NCI-H1417 (cell line): ENCODE measurements around the gene SIGLEC9.
A peak's percentile ranks its signal among the peaks of the same experiment; 100 is the strongest.
"Not testable (repeated sequence)": the region's sequence is repeated elsewhere in the genome, so short reads cannot be mapped to it uniquely, and the experiment has no call there.

Source experiments
- DNase-seq, 3 experiments: peaks; one replicate each; lab custom pipeline; 2025; lab: John Stamatoyannopoulos, UW

Gene SIGLEC9

DNA sequence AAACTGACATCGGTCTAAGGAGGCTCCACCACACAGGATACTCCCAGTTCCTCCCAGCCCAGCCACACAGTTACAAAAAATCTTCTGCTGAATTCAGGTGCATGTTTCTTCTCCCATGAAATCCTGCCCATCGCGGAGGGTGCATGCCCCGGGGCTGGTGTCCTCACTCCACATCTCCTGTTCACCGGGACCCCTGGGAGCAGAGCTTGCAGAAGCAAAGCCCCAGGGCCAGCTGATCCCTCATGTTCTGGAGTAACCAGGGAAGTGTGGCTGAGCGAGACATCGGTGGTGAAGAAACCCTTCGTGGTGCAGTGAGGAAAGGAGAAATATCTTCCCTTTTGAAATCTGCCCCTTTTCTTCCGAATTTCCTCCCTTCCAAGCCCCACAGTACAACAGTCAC lies 904 bp upstream of the SIGLEC9 start:
- DNase-seq = no peak

DNA sequence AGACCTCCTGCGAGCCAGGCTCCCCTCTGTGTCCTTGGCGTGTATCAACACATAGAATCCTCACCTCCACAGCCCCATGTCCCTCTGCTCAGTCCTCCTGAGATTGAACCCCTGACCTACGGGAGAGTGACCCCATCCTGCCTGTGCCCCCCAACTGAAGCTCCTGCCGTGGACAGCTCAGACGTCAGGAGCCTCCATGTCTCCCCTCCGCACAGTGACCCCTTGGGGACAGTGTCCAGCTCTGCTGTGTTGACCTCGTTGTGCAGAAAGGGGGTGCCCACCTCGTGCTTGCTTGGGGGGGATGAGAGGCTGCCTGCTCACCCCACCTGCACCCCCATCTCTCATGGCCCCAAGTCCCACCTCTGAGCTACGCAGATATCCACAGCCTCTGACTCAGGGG lies 490 bp upstream of the SIGLEC9 start:
- no peak for DNase-seq

DNA sequence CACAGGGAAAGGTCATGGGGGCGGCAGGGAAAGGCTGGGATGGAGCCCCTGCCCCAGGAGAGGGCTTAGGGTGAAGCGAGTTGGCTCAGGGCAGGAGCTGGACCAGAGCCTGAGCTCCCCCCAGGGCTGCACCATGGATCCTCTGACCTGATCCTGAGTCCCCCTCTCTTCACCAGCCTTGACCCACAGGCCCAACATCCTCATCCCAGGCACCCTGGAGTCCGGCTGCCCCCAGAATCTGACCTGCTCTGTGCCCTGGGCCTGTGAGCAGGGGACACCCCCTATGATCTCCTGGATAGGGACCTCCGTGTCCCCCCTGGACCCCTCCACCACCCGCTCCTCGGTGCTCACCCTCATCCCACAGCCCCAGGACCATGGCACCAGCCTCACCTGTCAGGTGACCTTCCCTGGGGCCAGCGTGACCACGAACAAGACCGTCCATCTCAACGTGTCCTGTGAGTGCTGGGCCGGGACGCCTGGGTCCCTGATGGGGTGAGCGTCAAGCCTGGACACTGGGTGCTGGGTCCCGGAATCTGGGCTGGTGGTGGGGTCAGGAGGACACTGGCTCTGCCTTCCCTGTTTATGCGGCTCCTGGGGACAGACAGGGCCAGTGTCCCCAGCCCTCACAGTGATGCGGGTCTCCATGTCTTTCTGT lies 842 bp downstream of the SIGLEC9 start:
- no peak for DNase-seq

DNA sequence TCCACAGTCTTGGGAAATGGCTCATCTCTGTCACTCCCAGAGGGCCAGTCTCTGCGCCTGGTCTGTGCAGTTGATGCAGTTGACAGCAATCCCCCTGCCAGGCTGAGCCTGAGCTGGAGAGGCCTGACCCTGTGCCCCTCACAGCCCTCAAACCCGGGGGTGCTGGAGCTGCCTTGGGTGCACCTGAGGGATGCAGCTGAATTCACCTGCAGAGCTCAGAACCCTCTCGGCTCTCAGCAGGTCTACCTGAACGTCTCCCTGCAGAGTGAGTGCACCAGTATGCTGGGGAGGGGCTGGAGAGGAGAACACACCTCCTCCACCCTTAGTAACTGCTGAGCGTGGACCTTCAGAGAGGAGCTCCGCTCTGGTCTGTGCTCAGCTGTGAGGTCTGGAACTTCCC lies 2.3 kb downstream of the SIGLEC9 start:
- DNase-seq = no peak

DNA sequence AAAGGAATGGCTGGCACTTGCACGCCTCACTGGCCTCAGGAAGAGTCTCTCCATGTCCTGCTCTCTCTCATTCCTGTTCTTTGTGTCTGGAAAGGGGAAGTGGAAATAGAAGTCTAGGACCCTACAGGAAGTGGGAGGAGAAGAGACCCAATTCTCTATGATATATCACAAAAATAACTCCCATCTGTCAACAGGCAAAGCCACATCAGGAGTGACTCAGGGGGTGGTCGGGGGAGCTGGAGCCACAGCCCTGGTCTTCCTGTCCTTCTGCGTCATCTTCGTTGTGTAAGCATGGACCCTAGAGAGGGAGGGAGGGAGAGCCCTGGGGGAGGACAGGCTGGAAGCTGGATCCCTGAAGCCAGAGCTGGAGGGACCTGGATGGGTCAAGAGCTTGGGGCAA lies 3.0 kb downstream of the SIGLEC9 start:
- no peak for DNase-seq

DNA sequence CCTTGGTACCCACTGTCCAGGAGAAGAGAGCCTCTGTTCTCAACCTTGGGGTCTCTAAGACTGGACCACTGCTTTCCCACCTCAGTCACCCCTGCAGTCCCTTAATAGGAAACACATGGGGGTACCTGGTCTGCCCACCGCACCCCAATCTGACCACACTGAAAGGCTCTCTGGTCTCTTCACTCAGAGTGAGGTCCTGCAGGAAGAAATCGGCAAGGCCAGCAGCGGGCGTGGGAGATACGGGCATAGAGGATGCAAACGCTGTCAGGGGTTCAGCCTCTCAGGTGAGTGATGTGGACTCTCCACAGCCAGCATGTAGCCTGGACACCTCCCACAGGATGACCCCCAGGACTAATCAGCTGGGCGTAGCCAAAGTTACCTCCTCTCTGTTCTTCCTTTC lies 3.5 kb downstream of the SIGLEC9 start:
- DNase-seq = no peak

DNA sequence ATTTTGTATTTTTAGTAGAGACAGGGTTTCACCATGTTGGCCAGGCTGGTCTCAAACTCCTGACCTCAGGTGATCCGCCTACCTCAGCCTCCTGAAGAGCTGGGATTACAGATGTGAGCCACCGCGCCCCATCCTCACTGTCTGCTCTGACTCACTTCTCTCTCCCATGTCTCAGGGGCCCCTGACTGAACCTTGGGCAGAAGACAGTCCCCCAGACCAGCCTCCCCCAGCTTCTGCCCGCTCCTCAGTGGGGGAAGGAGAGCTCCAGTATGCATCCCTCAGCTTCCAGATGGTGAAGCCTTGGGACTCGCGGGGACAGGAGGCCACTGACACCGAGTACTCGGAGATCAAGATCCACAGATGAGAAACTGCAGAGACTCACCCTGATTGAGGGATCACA lies 5.0 kb downstream of the SIGLEC9 start:
- no peak for DNase-seq

DNA sequence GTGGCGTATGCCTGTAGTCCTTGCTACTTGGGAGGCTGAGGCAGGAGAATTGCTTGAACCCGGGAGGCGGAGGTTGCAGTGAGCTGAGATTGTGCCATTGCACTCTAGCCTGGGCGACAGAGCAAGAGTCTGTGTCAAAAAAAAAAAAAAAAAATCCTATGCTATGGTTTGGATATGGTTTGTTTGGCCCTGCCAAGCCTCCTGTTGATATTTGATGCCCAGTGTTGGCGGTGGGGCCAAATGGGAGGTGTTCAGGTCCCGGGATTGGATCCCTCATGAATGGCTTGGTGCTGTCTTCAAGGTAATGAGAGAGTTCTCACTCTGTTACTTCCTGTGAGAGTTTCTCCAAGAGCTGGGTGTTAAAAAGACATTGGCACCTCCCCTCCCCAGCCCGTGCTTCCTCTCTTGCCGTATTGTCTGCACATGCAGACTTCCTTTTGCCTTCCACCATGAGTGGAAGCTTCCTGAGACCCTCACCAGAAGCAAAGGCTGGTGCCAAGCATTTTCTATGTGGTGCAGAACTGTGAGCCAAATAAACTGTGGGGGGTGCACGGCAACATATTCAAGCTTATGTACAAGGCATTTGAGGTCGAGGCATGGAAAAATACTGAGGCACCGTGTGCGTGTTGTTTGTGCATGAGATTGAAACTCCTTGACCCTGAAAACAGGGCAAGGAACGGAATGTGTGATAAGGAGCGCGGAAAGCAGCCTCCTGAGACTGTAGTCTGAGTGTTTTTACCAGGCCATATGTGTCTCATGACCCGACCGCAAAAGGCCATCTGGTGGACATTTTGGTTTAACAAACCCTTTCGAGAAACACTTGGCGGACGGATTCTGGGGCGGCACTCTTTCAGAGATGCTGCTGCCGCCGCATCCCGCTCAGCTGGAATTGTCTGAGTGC lies 7.3 kb downstream of the SIGLEC9 start:
- DNase-seq = peak; percentile 24 to 79 (median 44)

DNA sequence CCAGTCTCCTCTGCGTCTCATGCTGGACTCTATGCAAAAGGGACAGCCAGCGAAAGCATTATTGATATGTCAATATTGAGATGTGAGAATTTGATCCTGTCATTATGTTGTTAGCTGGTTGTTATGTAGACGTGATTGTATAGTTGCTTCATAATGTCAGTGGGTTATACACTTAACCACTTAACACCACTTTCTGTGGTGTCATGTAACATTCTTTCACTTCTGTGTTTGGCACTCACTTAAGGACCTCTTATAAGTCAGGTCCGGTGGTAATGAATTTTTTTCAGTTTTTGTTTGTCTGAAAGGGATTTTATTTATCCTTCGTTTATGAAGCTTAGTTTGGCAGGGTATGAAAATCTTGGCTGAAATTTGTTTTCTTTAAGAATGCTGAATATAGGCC lies 10.3 kb downstream of the SIGLEC9 start:
- peak in 1 of 3 experiments; percentile 12 for DNase-seq

DNA sequence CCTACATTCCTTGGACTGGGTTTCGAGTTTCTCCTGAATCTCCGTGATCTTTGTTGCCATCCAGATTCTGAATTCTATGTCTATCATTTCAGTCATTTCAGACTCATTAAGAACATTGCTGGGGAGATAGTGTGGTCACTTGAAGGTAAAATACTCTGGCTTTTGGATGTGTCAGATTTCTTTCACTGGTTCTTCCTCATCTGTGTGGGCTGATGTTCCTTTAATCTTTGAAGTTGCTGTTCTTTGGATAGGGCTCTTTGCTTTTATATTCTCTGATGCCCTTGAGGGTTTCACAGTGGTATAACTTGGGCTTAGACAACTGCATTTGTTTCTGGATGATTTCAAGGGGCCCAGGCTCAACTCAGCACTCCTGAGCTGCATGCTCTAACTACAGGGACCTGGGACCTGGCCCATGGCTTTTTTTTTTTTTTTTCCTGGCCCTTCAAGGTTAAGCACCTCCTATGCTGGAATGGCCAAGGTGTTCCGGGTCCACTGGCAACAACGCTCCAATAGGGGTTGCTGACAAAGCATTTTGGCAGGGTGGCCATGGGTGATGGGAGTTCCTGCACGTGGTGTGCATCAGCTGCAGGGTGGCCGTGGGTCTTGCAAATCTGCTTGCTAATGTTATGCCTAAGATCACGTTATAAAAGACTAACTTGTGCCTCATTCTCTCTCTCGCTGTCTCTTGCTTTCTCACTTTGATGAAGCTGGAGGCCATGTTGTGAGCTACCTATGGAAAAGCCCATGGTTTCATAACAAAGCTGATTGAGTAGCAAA lies 11.5 kb downstream of the SIGLEC9 start:
- no peak for DNase-seq

DNA sequence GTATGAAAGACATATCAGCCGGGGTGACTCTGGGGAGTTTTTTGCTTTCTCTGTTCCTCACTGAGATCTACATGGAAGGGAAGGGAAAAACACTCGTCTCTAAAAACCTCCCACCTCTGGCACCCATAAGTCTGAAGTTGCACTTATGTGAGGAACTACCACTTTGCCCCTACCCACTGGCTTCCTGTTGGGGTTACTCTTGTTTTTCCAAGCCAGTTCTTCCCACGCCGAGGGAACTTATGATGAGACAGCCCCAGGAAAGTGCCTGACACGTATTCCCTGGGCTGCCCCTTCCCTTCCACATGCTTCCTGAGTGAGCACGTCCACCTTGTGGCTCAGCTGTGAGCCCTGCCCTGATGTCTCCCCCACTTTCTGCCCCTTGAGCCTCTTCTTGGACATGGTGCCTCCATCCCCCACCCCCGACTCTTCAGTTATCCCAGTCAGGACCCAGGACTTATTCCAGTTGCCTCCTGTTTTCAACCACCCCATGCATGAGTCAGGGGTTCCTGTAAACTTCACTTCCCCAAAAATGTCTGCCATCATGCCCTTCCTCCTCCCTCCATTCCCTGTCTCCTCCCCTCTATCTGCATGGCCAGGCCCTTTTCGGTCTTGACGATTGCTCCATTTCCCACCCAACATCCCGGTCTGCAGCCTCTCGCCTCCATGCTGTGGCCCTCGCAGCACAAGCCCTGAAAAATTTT lies 12.3 kb downstream of the SIGLEC9 start:
- DNase-seq = no peak

DNA sequence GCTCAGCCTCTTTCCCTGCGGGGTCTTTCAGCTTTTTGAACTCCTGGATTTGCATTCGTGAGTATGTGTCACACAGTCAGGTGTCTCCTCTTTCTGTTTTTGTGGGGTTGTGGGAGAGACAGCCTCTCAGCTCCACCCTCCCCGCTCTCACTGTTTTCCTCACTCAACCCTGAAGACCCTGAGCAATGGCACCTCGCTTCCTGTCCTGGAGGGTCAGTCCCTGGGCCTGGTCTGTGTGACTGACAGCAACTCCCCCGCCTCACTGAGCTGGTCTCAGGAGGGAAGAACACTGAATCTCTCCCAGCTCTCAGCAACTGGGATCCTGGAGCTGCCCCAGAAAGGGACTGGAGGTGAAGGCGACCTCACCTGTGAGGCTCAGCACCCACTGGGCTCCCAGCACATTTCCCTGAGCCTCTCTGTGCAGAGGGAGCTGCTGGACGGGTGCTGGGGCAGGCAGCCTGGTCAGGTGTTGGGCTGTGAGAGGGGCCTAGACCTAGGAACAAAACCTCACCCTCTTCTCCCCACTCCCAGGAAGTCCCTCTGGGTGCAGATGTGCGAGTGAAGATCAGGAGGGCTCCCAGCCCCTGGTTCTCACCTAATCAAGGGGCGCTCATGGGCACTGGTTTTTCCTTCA lies 13.2 kb downstream of the SIGLEC9 start:
- no peak for DNase-seq

DNA sequence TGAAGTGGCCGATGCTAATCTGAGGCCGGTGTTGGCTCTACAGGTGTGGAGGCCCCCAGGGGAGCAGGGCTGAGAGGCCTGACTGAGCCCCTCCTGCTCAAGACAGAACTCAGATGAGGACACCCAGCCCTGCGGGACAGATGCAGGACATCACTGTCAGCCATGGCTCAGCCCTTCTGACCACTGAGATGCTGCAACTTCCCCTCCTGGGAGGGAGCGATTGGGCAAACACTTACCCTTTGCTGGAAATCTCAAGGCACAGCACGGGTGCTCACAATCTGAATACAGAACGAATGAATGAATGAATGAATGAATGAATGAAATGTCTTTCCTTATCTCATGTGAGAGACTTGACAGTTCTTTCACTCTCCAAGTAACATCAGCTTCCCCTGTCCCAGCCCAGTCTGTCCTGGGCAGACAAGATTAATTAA lies 13.9 kb downstream of the SIGLEC9 start:
- peak in 1 of 3 experiments; percentile 32 for DNase-seq

DNA sequence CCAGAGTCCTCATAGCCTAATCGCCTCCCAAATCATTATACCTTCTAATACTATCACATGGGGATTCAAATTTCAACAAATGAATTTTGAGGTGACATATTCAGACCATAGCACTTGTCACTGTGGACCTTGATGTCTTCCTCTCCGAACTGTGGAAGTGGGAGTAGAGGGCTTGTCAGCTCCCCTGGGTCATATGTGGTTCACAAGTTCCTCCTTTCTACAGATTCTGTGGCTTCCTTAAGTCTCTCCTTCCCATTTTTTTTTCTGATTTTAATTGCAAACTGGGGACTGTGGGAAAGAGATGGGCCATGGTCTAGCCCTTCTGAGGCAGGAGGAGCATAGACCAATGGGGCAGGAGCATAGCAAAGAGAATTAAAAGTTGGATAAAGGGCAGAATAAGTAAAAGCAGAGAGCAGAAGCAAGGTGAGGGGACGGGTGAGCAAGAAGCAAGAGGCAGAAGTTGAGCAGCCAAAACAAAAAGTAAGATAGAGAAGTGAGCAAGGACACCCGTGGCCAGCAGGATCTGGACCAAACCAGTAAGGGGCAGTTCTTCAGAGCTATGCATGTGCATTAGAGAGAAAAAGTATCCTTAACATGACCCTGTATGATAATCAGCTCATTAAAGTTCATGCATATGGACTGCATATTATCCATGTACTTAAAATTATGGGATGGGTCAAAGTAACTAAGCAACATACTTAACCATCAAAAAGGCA lies 14.8 kb downstream of the SIGLEC9 start:
- no peak for DNase-seq

DNA sequence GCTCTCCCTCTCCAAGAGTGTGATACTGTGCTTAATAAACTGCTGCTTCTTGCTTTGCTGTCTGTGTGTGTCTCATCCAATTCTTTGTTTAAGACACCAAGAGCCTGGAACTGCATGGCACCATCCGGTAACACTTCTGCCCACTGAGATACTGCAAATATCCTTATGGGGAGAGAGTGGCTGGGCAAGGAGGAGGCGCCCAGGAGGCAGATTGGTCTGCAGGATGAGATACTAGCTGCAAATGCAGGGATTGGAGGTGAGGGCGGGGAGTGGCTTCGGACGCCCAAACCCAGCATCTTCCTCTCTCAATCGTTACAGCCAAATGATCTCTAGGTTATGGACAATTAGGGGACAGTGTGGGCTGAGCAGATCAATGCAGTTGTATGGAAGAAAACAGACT lies 15.7 kb downstream of the SIGLEC9 start:
- DNase-seq = no peak

DNA sequence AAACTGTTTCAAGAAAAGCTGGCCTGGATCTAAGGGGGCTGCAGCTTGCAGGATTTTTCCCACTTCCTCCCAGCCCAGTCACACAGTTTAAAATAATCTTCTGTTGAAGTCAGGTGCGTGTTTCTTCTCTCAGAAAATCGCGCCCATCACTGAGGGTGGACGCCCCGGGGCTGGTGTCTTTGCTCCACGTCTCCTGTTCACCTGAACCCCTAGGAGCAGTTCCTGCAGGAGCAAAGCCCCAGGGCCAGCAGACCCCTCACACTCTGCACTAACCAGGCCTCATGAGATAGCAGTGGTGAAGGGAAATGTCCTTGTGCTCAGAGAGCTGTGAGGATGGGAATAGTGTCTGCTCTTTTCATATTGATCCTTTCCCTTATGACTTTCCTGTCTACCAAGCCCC lies 16.5 kb downstream of the SIGLEC9 start:
- DNase-seq = no peak

DNA sequence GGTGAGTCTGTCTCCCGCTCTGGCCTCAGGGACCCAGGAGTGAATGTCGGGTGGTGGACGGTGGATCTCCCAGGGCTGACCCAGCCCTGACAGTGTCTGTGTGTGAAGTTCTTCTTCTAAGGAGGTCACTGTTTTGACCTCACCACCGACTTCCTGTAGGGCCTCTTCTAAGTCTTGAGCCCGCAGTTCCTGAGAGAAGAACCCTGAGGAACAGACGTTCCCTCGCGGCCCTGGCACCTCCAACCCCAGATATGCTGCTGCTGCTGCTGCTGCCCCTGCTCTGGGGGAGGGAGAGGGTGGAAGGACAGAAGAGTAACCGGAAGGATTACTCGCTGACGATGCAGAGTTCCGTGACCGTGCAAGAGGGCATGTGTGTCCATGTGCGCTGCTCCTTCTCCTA lies 17.4 kb downstream of the SIGLEC9 start, which contains the start of gene SIGLEC7:
Gene SIGLEC7 (plus strand): TSS at position 183 of the 400 bp plus-strand sequence. CDS start 69 bp downstream, at position 252.
- no peak for DNase-seq

DNA sequence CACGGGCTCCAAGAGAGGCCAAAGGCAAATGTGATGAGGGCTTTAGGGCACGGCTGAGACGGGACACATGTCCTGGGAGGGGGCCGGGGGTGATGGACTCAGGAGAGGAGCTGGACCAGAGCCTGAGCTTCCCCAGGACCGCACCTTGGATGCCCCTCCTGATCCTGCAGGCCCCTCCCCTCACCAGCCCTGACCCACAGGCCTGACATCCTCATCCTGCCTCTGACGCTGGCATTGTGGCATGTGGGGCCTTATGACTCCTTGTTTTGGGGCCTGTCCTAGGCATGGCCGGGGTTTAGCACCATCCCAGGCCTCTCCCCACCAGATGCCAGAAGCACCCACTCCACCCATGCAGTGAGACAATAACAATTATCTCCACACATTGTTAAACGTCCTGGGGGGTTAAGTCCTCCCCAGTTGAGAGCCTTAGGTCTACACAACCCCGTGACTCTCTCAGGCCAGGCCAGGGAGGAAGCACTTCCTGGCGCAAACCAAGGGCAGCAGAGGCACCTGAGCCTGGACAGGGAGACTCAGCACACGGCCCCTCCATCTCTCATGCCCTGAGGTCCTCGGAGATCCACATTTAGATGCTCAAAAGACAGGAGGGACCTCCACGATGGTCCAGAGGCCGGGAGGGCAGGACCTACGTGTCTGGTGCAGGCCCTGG lies 18.2 kb downstream of the SIGLEC9 start:
- not testable (repeated sequence) for DNase-seq

DNA sequence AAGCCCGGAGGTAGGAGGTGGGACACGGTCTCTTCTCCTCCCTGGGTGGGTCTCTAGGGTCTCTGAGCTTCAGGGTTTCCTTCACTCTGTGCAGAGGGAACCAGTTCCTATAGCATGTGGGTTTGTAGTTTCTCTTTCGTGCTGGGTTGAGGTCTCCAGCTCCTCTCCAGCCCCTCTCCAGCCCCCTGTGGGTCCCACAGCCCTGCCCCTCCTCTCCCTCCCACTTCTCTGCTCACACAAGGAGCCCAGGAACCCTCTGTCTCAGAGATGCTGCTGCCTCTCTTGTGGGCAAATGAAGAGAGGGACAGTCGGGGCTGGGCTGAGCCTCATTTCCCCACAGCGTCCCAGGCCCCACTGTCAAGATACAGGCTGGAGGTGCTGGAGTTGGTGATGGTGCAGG lies 18.8 kb downstream of the SIGLEC9 start:
- DNase-seq = no peak

DNA sequence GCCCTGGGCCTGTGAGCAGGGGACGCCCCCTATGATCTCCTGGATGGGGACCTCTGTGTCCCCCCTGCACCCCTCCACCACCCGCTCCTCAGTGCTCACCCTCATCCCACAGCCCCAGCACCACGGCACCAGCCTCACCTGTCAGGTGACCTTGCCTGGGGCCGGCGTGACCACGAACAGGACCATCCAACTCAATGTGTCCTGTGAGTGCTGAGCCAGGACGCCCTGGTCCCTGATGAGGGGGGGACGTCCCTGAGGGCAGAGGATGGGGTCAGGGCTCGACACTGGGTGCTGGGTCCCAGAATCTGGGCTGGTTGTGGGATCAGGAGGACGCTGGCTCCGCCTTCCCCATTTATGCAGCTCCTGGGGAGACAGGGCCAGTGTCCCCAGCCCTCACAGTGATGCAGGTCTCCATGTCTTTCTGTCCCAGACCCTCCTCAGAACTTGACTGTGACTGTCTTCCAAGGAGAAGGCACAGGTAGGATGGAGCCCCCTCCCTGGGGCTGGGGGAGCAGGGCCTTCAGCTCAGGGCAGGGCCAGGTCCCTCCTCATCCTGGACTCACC lies 19.9 kb downstream of the SIGLEC9 start:
- DNase-seq = no peak
